Ectodermal cell (in vitro differentiated cells): ENCODE measurements around the gene GNG14.

Experiments used
- H3K27ac ChIP-seq: 2 replicates; pipeline ENCODE4 v1.7.0; 2013; ENCODE audit warnings: mild to moderate bottlenecking, low read depth, low read length; ENCODE audit not compliant: insufficient read depth, poor library complexity, severe bottlenecking
- H3K27me3 ChIP-seq: 2 replicates; pipeline ENCODE4 v1.7.0; 2013; ENCODE audit warnings: mild to moderate bottlenecking, low read length; ENCODE audit not compliant: insufficient read depth, control insufficient read depth, poor library complexity, severe bottlenecking
- H3K36me3 ChIP-seq: one replicate; pipeline ENCODE4 v1.7.0; 2013; ENCODE audit warnings: low read length; ENCODE audit not compliant: control insufficient read depth, insufficient read depth
- H3K4me1 ChIP-seq: one replicate; pipeline ENCODE4 v1.7.0; 2013; ENCODE audit warnings: low read length; ENCODE audit not compliant: control insufficient read depth, insufficient read depth
- H3K4me3 ChIP-seq: 2 replicates; pipeline ENCODE4 v1.7.0; 2013; ENCODE audit warnings: low read depth, low read length, control low read depth; ENCODE audit not compliant: insufficient read depth
- H3K9me3 ChIP-seq: 2 replicates; pipeline ENCODE4 v1.7.0; 2013; ENCODE audit warnings: mild to moderate bottlenecking, low read length, moderate library complexity; ENCODE audit not compliant: control insufficient read depth
- WGBS, 2 experiments: methylation state at CpG; one replicate each; pipeline ENCODE4 v1.1.7; 2013; ENCODE audit warnings: missing lambda C conversion rate in 2 of 2; 5-methylcytosine and 5-hydroxymethylcytosine counted together

GNG14 gene

GRCh38 chr19:12649941-12650340, 37.9 kb upstream of the GNG14 start:
- H3K36me3 ChIP-seq: no peaks in the 10 kb centered on the region
- H3K27me3 ChIP-seq: no peaks in the 10 kb centered on the region
- H3K9me3 ChIP-seq: no peaks in the 10 kb centered on the region
- no peak overlapping the region for H3K27ac ChIP-seq
- 95 to 97% methylated on average over 10 of the region's 10 CpGs for WGBS, 2 experiments
- no peaks in the 10 kb centered on the region for H3K4me1 ChIP-seq
- H3K4me3 ChIP-seq: no peak overlapping the region

GRCh38 chr19:12652219-12652618, 35.6 kb upstream of the GNG14 start:
- Histone ChIP-seq H3K9me3 (no peaks in the 10 kb centered on the region), H3K27ac (no peak overlapping the region), H3K4me1 (no peaks in the 10 kb centered on the region), H3K4me3 (no peak overlapping the region), H3K27me3 (no peaks in the 10 kb centered on the region), H3K36me3 (peaks cover 10% of the 10 kb centered on the region)
- 93 to 100% methylated on average over 4 to 6 of the region's 6 CpGs for WGBS, 2 experiments

- WGBS, 2 experiments: 97% methylated on average over 8 of the region's 8 CpGs
- Histone ChIP-seq H3K27ac (no peak overlapping the region), H3K36me3 (peaks cover 10% of the 10 kb centered on the region)
These were observed 32.3 kb upstream of the GNG14 start for GRCh38 chr19:12655546-12655945.

GRCh38 chr19:12656899-12657571, 30.8 kb upstream of the GNG14 start:
- 92 to 94% methylated on average over 49 to 50 of the region's 50 CpGs for WGBS, 2 experiments
- peaks cover 18% of the 10 kb centered on the region for H3K36me3 ChIP-seq

More at GRCh38 chr19:12655546-12655945, 32.3 kb upstream of the GNG14 start:
- H3K4me3 ChIP-seq: no peak overlapping the region
- no peaks in the 10 kb centered on the region for H3K27me3 ChIP-seq
- no peaks in the 10 kb centered on the region for H3K4me1 ChIP-seq
- H3K9me3 ChIP-seq: no peaks in the 10 kb centered on the region

GRCh38 chr19:12657966-12658365, 29.8 kb upstream of the GNG14 start:
- no peak overlapping the region for H3K4me3 ChIP-seq
- no peaks in the 10 kb centered on the region for H3K27me3 ChIP-seq
- peaks cover 18% of the 10 kb centered on the region for H3K36me3 ChIP-seq
- no peak overlapping the region for H3K27ac ChIP-seq
- no peaks in the 10 kb centered on the region for H3K4me1 ChIP-seq
- 95 to 97% methylated on average over 22 of the region's 22 CpGs for WGBS, 2 experiments
- H3K9me3 ChIP-seq: no peaks in the 10 kb centered on the region

More at GRCh38 chr19:12656899-12657571, 30.8 kb upstream of the GNG14 start:
- no peak overlapping the region for H3K27ac ChIP-seq
- no peaks in the 10 kb centered on the region for H3K9me3 ChIP-seq
- H3K4me1 ChIP-seq: no peaks in the 10 kb centered on the region
- H3K27me3 ChIP-seq: no peaks in the 10 kb centered on the region
- no peak overlapping the region for H3K4me3 ChIP-seq

- no peak overlapping the region for H3K4me3 ChIP-seq
- 94 to 96% methylated on average over 12 of the region's 12 CpGs for WGBS, 2 experiments
- no peaks in the 10 kb centered on the region for H3K9me3 ChIP-seq
- peaks cover 19% of the 10 kb centered on the region for H3K36me3 ChIP-seq
- H3K4me1 ChIP-seq: peaks cover 4% of the 10 kb centered on the region
- no peak overlapping the region for H3K27ac ChIP-seq
- H3K27me3 ChIP-seq: no peaks in the 10 kb centered on the region
These were observed 26.8 kb upstream of the GNG14 start for GRCh38 chr19:12660980-12661379.

- Histone ChIP-seq H3K4me3 (no peak overlapping the region), H3K9me3 (no peaks in the 10 kb centered on the region), H3K4me1 (peaks cover 15% of the 10 kb centered on the region), H3K27ac (no peak overlapping the region), H3K27me3 (no peaks in the 10 kb centered on the region), H3K36me3 (peaks cover 15% of the 10 kb centered on the region)
- 87 to 91% methylated on average over 29 of the region's 29 CpGs for WGBS, 2 experiments
These were observed 23.2 kb upstream of the GNG14 start for GRCh38 chr19:12664406-12665280.

- WGBS, 2 experiments: 96 to 97% methylated on average over 10 of the region's 10 CpGs
- Histone ChIP-seq H3K27ac (no peak overlapping the region), H3K36me3 (peaks cover 15% of the 10 kb centered on the region), H3K9me3 (no peaks in the 10 kb centered on the region), H3K27me3 (no peaks in the 10 kb centered on the region), H3K4me3 (no peak overlapping the region), H3K4me1 (peaks cover 15% of the 10 kb centered on the region)
These were observed 22.6 kb upstream of the GNG14 start for GRCh38 chr19:12665281-12665573.

GRCh38 chr19:12665671-12666264, 22.0 kb upstream of the GNG14 start:
- Histone ChIP-seq H3K27me3 (no peaks in the 10 kb centered on the region), H3K4me3 (peak overlapping the region; percentile 68), H3K9me3 (no peaks in the 10 kb centered on the region), H3K27ac (no peak overlapping the region), H3K36me3 (peaks cover 15% of the 10 kb centered on the region), H3K4me1 (peaks cover 19% of the 10 kb centered on the region)
- 82 to 88% methylated on average over 12 of the region's 12 CpGs for WGBS, 2 experiments
